Measurements from ENCODE around the gene MATR3. TPM values are rescaled to one million over a fixed set of nuclear protein-coding genes. Genes with fewer than 3 reads are reported as not detected.

MATR3 gene
- 280 and 444 TPM in 2 replicates for total RNA-seq (2014; rRNA removed; shearing (Covaris generic); ENCODE audit: low replicate concordance)

GRCh38 chr5:139293507-139294373 is at the start of gene MATR3:
TSS of gene MATR3 (plus strand) at chr5:139293740. CDS start at chr5:139307416, 13,676 bp downstream.
- DNase-seq = peak; percentile 97
- Histone ChIP-seq H3K36me3 (peaks cover 65% of the 10 kb centered on the region), H3K9me3 (no peaks in the 10 kb centered on the region), H3K4me3 (peak within 1 kb of the TSS; percentile 99), H3K27me3 (no peaks in the 10 kb centered on the region)

GRCh38 chr5:139245637-139246339 is 47.8 kb upstream of the MATR3 start:
- H3K27me3 ChIP-seq = 0 out of 2 replicates have a peak, but pooled peaks cover 2% of the 10 kb centered on the region
- no peak for DNase-seq
- H3K36me3 ChIP-seq = no peaks in the 10 kb centered on the region
- H3K4me3 ChIP-seq = no peak overlapping the region
- peaks cover 3% of the 10 kb centered on the region; the same call in 1 of the 2 replicates for H3K9me3 ChIP-seq

GRCh38 chr5:139246394-139246793 is 47.1 kb upstream of the MATR3 start:
- DNase-seq = peak; percentile 86
- Histone ChIP-seq H3K9me3 (peaks cover 2% of the 10 kb centered on the region; the same call in 1 of the 2 replicates), H3K4me3 (no peak overlapping the region), H3K27me3 (0 out of 2 replicates have a peak, but pooled peaks cover 2% of the 10 kb centered on the region), H3K36me3 (no peaks in the 10 kb centered on the region)

- H3K4me3 ChIP-seq = no peak overlapping the region
- no peak for DNase-seq
- H3K27me3 ChIP-seq = no peaks in the 10 kb centered on the region
- no peaks in the 10 kb centered on the region for H3K36me3 ChIP-seq
- H3K9me3 ChIP-seq = no peaks in the 10 kb centered on the region
These were observed 44.6 kb upstream of the MATR3 start for GRCh38 chr5:139248826-139249453.

- Histone ChIP-seq H3K9me3 (no peaks in the 10 kb centered on the region), H3K4me3 (no peak overlapping the region), H3K27me3 (no peaks in the 10 kb centered on the region), H3K36me3 (no peaks in the 10 kb centered on the region)
- no peak for DNase-seq
These were observed 42.3 kb upstream of the MATR3 start for GRCh38 chr5:139251281-139251687.

- Histone ChIP-seq H3K27me3 (no peaks in the 10 kb centered on the region), H3K36me3 (no peaks in the 10 kb centered on the region), H3K9me3 (no peaks in the 10 kb centered on the region), H3K4me3 (no peak overlapping the region)
- no peak for DNase-seq
These were observed 41.7 kb upstream of the MATR3 start for GRCh38 chr5:139251695-139252288.

GRCh38 chr5:139253115-139253514 is 40.4 kb upstream of the MATR3 start:
- DNase-seq = no peak
- Histone ChIP-seq H3K27me3 (no peaks in the 10 kb centered on the region), H3K36me3 (no peaks in the 10 kb centered on the region), H3K4me3 (no peak overlapping the region), H3K9me3 (no peaks in the 10 kb centered on the region)

- Histone ChIP-seq H3K4me3 (no peak overlapping the region), H3K9me3 (no peaks in the 10 kb centered on the region), H3K36me3 (no peaks in the 10 kb centered on the region), H3K27me3 (no peaks in the 10 kb centered on the region)
- DNase-seq = no peak
These were observed 36.7 kb upstream of the MATR3 start for GRCh38 chr5:139256820-139257219.

GRCh38 chr5:139262059-139262741 is 31.3 kb upstream of the MATR3 start:
- no peaks in the 10 kb centered on the region for H3K36me3 ChIP-seq
- no peaks in the 10 kb centered on the region; the same call in 1 of the 2 replicates for H3K9me3 ChIP-seq
- no peaks in the 10 kb centered on the region for H3K27me3 ChIP-seq
- no peak for DNase-seq
- no peak overlapping the region for H3K4me3 ChIP-seq

- H3K4me3 ChIP-seq = no peak overlapping the region
- no peaks in the 10 kb centered on the region for H3K36me3 ChIP-seq
- DNase-seq = peak; percentile 89
- H3K9me3 ChIP-seq = no peaks in the 10 kb centered on the region; the same call in 1 of the 2 replicates
- no peaks in the 10 kb centered on the region for H3K27me3 ChIP-seq
These were observed 30.6 kb upstream of the MATR3 start for GRCh38 chr5:139262742-139263445.

GRCh38 chr5:139263536-139263935 is 30.0 kb upstream of the MATR3 start:
- no peak for DNase-seq
- Histone ChIP-seq H3K27me3 (no peaks in the 10 kb centered on the region), H3K4me3 (no peak overlapping the region), H3K36me3 (no peaks in the 10 kb centered on the region), H3K9me3 (no peaks in the 10 kb centered on the region; the same call in 1 of the 2 replicates)

- no peaks in the 10 kb centered on the region; the same call in 1 of the 2 replicates for H3K9me3 ChIP-seq
- no peak for DNase-seq
- H3K4me3 ChIP-seq = no peak overlapping the region
- H3K36me3 ChIP-seq = no peaks in the 10 kb centered on the region
- H3K27me3 ChIP-seq = no peaks in the 10 kb centered on the region
These were observed 29.6 kb upstream of the MATR3 start for GRCh38 chr5:139263946-139264345.

GRCh38 chr5:139265001-139265400 is 28.5 kb upstream of the MATR3 start:
- no peaks in the 10 kb centered on the region; the same call in 1 of the 2 replicates for H3K9me3 ChIP-seq
- no peak for DNase-seq
- H3K4me3 ChIP-seq = no peak overlapping the region
- no peaks in the 10 kb centered on the region for H3K36me3 ChIP-seq
- no peaks in the 10 kb centered on the region for H3K27me3 ChIP-seq

- no peak for DNase-seq
- Histone ChIP-seq H3K36me3 (no peaks in the 10 kb centered on the region), H3K27me3 (no peaks in the 10 kb centered on the region), H3K9me3 (no peaks in the 10 kb centered on the region; the same call in 1 of the 2 replicates), H3K4me3 (no peak overlapping the region)
These were observed 27.3 kb upstream of the MATR3 start for GRCh38 chr5:139266236-139266635.

GRCh38 chr5:139267481-139267880 is 26.1 kb upstream of the MATR3 start:
- Histone ChIP-seq H3K27me3 (no peaks in the 10 kb centered on the region), H3K36me3 (no peaks in the 10 kb centered on the region), H3K4me3 (no peak overlapping the region), H3K9me3 (no peaks in the 10 kb centered on the region; the same call in 1 of the 2 replicates)
- no peak for DNase-seq
